HepG2 (cell line): ENCODE measurements around the gene LYZ. TPM values are rescaled to one million over a fixed set of nuclear protein-coding genes. Genes with fewer than 3 reads are reported as not detected.

Experiments
- HDAC1 ChIP-seq: sonication (generic); formaldehyde crosslinking; IDR thresholded peaks from 2 replicates; pipeline ENCODE4 v1.5.1; 2020; ENCODE audit warnings: mild to moderate bottlenecking, missing genetic modification reagents
- LCORL ChIP-seq, 2 experiments: fragments of 450-650 bp in 1 of 2; sonication (generic) in 1 of 2; formaldehyde crosslinking in 1 of 2; IDR thresholded peaks; 2 replicates each; pipeline versions ENCODE4 v1.5.0 to v1.6.1; 2017 to 2020; ENCODE audit warnings: antibody characterized with exemption in 1 of 2, missing genetic modification reagents in 1 of 2
- MAFG ChIP-seq: sonication (generic); formaldehyde crosslinking; IDR thresholded peaks from 2 replicates; pipeline ENCODE4 v1.5.1; 2020; ENCODE audit warnings: mild to moderate bottlenecking, missing genetic modification reagents
- MED1 ChIP-seq: sonication (generic); formaldehyde crosslinking; IDR thresholded peaks from 2 replicates; pipeline ENCODE4 v1.4.0; 2020; ENCODE audit warnings: missing genetic modification reagents
- NAIF1 ChIP-seq: sonication (generic); formaldehyde crosslinking; IDR thresholded peaks from 2 replicates; pipeline ENCODE4 v1.5.0; 2020; ENCODE audit warnings: mild to moderate bottlenecking, missing genetic modification reagents, borderline replicate concordance
- NCOA2 ChIP-seq: sonication (generic); formaldehyde crosslinking; IDR thresholded peaks from 2 replicates; pipeline ENCODE4 v1.8.0; 2022; ENCODE audit warnings: inconsistent platforms
- ONECUT2 ChIP-seq: sonication (generic); formaldehyde crosslinking; IDR thresholded peaks from 2 replicates; pipeline ENCODE4 v1.4.0; 2020; ENCODE audit warnings: missing genetic modification reagents
- POLR2A ChIP-seq, 2 experiments: IDR thresholded peaks; 2 replicates each; pipeline ENCODE4 v1.6.1; 2011; ENCODE audit warnings: low read depth in 2 of 2, low read length in 2 of 2, mild to moderate bottlenecking in 1 of 2, moderate library complexity in 1 of 2; ENCODE audit not compliant: insufficient read depth in 1 of 2
- RAD21 ChIP-seq: fragments of 450-650 bp; formaldehyde crosslinking; IDR thresholded peaks from 2 replicates; pipeline ENCODE4 v1.5.0; 2020; ENCODE audit warnings: mild to moderate bottlenecking
- RARG ChIP-seq: sonication (generic); formaldehyde crosslinking; IDR thresholded peaks from 2 replicates; pipeline ENCODE4 v1.4.0; 2020; ENCODE audit warnings: low read depth, mild to moderate bottlenecking, missing genetic modification reagents
- SOX5 ChIP-seq: IDR thresholded peaks from 2 replicates; pipeline ENCODE4 v1.6.1; 2016; ENCODE audit warnings: borderline replicate concordance
- ZSCAN31 ChIP-seq: sonication (generic); formaldehyde crosslinking; IDR thresholded peaks from 2 replicates; pipeline ENCODE4 v1.5.0; 2020; ENCODE audit warnings: low read depth, mild to moderate bottlenecking, missing genetic modification reagents
- polyA plus RNA-seq, 8 experiments: library from polyadenylated mRNA; depleted of rRNA in 3 of 8; stranded (reverse) in 7 of 8; unstranded in 1 of 8; fragments of >200 nt; fragmentation: Illumina TruSeq in 4 of 8; extraction: Trizol in 4 of 8; gene quantifications; 2 replicates each; pipeline versions ENCODE4 v1.2.1 to v1.2.3, GENCODE V29; 2011 to 2016; ENCODE audit warnings: low read depth in 4 of 8, missing spikeins in 1 of 8, mixed read lengths in 1 of 8; ENCODE audit not compliant: insufficient read depth in 1 of 8
- total RNA-seq, 5 experiments: library from RNA; depleted of rRNA; stranded (reverse); fragments of >200 nt; fragmentation: Illumina TruSeq; extraction: Trizol; gene quantifications; 2 replicates each; pipeline ENCODE4 v1.2.3, GENCODE V29; 2016; ENCODE audit warnings: low read depth in 1 of 5
- TF ChIP-seq, protein P1 (sequence below): sonication (generic); formaldehyde crosslinking; IDR thresholded peaks from 2 replicates; pipeline ENCODE4 v1.4.0; 2020; ENCODE audit warnings: missing genetic modification reagents, borderline replicate concordance
- TF ChIP-seq, protein P2 (sequence below): sonication (generic); formaldehyde crosslinking; IDR thresholded peaks from 2 replicates; pipeline ENCODE4 v1.5.0; 2020; ENCODE audit warnings: mild to moderate bottlenecking, missing genetic modification reagents, borderline replicate concordance
- TF ChIP-seq, protein P3 (sequence below): sonication (generic); formaldehyde crosslinking; IDR thresholded peaks from 2 replicates; pipeline ENCODE4 v1.8.1; 2023; ENCODE audit warnings: missing genetic modification reagents, mild to moderate bottlenecking, borderline replicate concordance
- TF ChIP-seq, protein P4 (sequence below): sonication (generic); formaldehyde crosslinking; IDR thresholded peaks from 2 replicates; pipeline ENCODE4 v1.4.0; 2020; ENCODE audit warnings: missing genetic modification reagents
- TF ChIP-seq, protein P5 (sequence below): sonication (generic); formaldehyde crosslinking; conservative IDR thresholded peaks from 2 replicates; pipeline ENCODE4 v1.4.0; 2020; ENCODE audit warnings: mild to moderate bottlenecking, missing genetic modification reagents, moderate library complexity

The LYZ gene
- total and polyA plus RNA-seq, 2 of the 13 experiments (the other 11 are each of a cell fraction or from before 2014, with no cell fraction given): 1,788 to 2,054 TPM

DNA sequence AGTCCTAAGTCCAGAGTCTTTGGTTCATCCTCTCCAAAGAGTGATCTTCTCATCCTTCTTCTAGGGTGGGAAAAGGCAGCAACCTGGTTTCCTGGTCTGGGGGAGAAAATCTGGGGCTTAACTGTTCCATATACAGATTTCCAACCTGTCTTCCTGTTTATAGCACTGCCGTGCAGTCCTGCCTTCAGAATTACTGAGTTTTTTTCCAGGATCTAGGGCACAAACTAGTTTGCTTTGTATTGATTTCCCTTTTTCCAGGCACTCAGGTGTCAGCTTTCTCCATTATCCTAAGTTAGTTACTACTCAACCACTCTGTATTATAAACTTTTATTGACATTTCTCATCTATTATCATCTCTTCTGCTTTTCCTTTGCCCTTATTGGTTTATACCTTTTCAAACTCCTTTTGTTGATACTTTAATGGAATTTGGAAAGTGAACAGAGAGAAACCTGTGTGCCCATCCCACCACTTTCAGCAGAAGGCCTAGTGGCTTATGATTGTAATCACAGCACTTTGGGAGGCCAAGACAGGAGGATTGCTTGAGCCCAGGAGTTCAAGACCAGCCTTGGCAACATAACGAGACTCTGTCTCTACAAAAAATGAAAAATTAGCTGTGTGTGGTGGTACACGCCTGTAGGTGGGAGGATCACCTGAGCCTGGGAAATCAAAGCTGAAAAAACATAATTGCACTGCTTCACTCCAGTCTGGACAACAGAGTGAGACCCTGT is 4.1 kb upstream of the LYZ start (continued):
- TF ChIP-seq, protein P1, sequence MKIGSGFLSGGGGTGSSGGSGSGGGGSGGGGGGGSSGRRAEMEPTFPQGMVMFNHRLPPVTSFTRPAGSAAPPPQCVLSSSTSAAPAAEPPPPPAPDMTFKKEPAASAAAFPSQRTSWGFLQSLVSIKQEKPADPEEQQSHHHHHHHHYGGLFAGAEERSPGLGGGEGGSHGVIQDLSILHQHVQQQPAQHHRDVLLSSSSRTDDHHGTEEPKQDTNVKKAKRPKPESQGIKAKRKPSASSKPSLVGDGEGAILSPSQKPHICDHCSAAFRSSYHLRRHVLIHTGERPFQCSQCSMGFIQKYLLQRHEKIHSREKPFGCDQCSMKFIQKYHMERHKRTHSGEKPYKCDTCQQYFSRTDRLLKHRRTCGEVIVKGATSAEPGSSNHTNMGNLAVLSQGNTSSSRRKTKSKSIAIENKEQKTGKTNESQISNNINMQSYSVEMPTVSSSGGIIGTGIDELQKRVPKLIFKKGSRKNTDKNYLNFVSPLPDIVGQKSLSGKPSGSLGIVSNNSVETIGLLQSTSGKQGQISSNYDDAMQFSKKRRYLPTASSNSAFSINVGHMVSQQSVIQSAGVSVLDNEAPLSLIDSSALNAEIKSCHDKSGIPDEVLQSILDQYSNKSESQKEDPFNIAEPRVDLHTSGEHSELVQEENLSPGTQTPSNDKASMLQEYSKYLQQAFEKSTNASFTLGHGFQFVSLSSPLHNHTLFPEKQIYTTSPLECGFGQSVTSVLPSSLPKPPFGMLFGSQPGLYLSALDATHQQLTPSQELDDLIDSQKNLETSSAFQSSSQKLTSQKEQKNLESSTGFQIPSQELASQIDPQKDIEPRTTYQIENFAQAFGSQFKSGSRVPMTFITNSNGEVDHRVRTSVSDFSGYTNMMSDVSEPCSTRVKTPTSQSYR (CRISPR knock-in tag): no peak
- no peak for TF ChIP-seq RARG (CRISPR knock-in tag)
- peak; percentile 39; the same call in 1 of the 2 replicates for TF ChIP-seq SOX5 (CRISPR knock-in tag)
- peak; percentile 9; the same call in 1 of the 2 replicates for TF ChIP-seq MED1 (CRISPR knock-in tag)
- TF ChIP-seq MAFG (CRISPR knock-in tag): no peak
- TF ChIP-seq NAIF1: no peak
- TF ChIP-seq HDAC1 (CRISPR knock-in tag): no peak
- no peak for TF ChIP-seq POLR2A (IDR thresholded peaks at IDR 0.05; ENCODE audit: insufficient read depth in 1 of 2, low read depth in 2 of 2, low read length in 2 of 2)
- peak; percentile 60; the same call in 1 of the 2 replicates for TF ChIP-seq ZSCAN31 (CRISPR knock-in tag)
- TF ChIP-seq NCOA2 (CRISPR knock-in tag): 0 out of 2 replicates have a peak, but pooled peaks have one; percentile 42
- TF ChIP-seq, protein P2, sequence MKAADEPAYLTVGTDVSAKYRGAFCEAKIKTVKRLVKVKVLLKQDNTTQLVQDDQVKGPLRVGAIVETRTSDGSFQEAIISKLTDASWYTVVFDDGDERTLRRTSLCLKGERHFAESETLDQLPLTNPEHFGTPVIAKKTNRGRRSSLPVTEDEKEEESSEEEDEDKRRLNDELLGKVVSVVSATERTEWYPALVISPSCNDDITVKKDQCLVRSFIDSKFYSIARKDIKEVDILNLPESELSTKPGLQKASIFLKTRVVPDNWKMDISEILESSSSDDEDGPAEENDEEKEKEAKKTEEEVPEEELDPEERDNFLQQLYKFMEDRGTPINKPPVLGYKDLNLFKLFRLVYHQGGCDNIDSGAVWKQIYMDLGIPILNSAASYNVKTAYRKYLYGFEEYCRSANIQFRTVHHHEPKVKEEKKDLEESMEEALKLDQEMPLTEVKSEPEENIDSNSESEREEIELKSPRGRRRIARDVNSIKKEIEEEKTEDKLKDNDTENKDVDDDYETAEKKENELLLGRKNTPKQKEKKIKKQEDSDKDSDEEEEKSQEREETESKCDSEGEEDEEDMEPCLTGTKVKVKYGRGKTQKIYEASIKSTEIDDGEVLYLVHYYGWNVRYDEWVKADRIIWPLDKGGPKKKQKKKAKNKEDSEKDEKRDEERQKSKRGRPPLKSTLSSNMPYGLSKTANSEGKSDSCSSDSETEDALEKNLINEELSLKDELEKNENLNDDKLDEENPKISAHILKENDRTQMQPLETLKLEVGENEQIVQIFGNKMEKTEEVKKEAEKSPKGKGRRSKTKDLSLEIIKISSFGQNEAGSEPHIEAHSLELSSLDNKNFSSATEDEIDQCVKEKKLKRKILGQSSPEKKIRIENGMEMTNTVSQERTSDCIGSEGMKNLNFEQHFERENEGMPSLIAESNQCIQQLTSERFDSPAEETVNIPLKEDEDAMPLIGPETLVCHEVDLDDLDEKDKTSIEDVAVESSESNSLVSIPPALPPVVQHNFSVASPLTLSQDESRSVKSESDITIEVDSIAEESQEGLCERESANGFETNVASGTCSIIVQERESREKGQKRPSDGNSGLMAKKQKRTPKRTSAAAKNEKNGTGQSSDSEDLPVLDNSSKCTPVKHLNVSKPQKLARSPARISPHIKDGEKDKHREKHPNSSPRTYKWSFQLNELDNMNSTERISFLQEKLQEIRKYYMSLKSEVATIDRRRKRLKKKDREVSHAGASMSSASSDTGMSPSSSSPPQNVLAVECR: no peak
- TF ChIP-seq RAD21 (CRISPR knock-in tag): no peak
- TF ChIP-seq LCORL (IDR thresholded peaks at IDR 0.05): no peak
- TF ChIP-seq LCORL (CRISPR knock-in tag; IDR thresholded peaks at IDR 0.05): no peak
- TF ChIP-seq ONECUT2: peak; percentile 74; the same call in 1 of the 2 replicates
- TF ChIP-seq, protein P3, sequence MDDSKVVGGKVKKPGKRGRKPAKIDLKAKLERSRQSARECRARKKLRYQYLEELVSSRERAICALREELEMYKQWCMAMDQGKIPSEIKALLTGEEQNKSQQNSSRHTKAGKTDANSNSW (CRISPR knock-in tag): no peak
- TF ChIP-seq, protein P4, sequence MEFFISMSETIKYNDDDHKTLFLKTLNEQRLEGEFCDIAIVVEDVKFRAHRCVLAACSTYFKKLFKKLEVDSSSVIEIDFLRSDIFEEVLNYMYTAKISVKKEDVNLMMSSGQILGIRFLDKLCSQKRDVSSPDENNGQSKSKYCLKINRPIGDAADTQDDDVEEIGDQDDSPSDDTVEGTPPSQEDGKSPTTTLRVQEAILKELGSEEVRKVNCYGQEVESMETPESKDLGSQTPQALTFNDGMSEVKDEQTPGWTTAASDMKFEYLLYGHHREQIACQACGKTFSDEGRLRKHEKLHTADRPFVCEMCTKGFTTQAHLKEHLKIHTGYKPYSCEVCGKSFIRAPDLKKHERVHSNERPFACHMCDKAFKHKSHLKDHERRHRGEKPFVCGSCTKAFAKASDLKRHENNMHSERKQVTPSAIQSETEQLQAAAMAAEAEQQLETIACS (CRISPR knock-in tag): no peak
- TF ChIP-seq, protein P5, sequence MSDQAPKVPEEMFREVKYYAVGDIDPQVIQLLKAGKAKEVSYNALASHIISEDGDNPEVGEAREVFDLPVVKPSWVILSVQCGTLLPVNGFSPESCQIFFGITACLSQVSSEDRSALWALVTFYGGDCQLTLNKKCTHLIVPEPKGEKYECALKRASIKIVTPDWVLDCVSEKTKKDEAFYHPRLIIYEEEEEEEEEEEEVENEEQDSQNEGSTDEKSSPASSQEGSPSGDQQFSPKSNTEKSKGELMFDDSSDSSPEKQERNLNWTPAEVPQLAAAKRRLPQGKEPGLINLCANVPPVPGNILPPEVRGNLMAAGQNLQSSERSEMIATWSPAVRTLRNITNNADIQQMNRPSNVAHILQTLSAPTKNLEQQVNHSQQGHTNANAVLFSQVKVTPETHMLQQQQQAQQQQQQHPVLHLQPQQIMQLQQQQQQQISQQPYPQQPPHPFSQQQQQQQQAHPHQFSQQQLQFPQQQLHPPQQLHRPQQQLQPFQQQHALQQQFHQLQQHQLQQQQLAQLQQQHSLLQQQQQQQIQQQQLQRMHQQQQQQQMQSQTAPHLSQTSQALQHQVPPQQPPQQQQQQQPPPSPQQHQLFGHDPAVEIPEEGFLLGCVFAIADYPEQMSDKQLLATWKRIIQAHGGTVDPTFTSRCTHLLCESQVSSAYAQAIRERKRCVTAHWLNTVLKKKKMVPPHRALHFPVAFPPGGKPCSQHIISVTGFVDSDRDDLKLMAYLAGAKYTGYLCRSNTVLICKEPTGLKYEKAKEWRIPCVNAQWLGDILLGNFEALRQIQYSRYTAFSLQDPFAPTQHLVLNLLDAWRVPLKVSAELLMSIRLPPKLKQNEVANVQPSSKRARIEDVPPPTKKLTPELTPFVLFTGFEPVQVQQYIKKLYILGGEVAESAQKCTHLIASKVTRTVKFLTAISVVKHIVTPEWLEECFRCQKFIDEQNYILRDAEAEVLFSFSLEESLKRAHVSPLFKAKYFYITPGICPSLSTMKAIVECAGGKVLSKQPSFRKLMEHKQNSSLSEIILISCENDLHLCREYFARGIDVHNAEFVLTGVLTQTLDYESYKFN: peak; percentile 60
